Suppressor macrophage treated with lipopolysaccharide for 4 hours (primary cell): ENCODE results near the gene SH2D7.
A peak's percentile ranks its signal among the peaks of the same experiment; 100 is the strongest.
"Not testable (repeated sequence)": the region's sequence is repeated elsewhere in the genome, so short reads cannot be mapped to it uniquely, and the experiment has no call there.

Experiments used
- DNase-seq: peaks from one replicate; pipeline ENCODE4 v3.0.0-alpha.2; 2020

SH2D7 gene

DNA sequence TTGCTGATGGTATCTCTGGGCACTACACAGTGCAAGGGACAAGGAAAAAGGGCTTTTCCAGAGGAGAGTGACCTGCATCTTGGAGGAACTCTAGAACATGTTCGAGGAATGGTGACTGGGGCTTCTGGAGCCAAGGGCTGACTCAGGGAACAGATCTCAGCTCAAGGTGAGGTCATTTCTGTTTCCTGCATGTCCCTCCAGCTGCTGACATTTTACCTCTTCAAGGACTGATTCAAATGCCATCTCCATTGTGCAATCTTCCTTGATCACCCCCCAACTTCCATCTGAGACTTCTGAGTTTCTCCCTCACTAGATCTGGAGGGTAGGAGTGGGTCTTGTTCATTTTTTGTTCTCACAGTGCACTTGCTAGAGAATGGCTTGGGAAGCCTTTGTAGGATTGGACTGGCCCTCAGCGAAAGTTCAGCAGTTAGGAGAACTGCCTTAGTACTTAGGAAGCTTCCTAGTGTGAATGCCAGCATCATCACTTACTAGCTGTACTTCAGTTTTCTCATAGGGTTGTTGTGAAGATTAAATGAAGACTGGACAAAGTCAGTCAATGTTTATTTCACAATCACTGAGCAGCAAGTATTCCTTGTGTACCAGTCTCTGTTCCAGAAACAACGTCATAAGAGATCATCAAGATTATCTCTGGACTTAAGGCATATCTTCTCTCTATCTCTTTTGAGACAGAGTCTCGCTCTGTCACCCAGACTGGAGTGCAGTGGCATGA is 54.2 kb downstream of the SH2D7 start:
- DNase-seq = peak; percentile 23

DNA sequence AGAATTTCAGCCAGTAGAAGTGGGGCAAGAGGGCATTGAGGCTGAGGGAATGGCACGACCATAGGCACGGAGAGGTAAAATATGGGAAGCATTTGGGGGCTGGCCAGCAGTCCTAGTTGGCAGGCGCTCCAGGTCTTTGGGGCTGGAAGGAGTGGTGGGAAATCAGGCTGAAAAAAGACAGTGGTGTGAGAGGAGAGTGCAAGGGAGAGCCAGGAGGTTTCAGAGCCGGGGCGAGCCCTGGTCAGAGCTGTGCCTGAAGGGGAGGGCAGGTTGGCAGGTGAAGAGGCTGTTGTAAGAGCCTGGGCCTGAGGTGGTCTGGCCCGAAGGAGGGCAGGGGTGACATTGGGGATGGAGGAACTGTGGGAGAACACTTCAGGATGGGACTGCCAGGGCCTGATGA is 55.2 kb downstream of the SH2D7 start:
- DNase-seq = no peak

DNA sequence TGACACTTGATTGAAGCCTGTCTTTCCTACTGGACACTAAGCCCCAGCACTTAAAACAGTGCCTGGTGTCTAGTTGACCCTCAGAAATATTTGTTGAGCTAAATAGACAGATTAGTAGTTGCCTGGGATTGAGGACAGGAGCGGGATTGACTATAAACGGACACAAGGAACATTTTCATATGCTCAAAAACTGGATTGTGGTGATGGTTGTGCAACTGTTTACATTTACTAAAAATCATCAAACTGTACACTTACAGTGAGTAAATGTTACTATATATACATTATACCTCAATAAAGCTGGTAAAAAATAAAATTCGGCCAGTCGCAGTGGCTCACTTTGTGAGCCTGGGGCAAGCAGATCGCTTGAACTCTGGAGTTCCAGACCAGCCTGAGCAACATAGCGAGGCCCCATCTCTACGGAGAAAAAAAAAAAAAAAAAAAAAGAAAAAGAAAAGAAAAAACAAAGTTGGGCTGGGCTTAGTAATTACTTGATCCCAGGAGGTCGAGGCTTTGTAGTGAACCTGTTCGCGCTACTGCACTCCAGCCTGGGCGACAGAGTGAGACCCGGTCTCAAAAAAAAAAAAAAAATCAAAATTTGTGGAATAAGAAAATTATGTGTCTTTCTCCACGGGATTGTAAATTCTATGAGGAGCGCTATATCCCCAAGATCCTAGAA is 56.2 kb downstream of the SH2D7 start:
- DNase-seq = no peak

DNA sequence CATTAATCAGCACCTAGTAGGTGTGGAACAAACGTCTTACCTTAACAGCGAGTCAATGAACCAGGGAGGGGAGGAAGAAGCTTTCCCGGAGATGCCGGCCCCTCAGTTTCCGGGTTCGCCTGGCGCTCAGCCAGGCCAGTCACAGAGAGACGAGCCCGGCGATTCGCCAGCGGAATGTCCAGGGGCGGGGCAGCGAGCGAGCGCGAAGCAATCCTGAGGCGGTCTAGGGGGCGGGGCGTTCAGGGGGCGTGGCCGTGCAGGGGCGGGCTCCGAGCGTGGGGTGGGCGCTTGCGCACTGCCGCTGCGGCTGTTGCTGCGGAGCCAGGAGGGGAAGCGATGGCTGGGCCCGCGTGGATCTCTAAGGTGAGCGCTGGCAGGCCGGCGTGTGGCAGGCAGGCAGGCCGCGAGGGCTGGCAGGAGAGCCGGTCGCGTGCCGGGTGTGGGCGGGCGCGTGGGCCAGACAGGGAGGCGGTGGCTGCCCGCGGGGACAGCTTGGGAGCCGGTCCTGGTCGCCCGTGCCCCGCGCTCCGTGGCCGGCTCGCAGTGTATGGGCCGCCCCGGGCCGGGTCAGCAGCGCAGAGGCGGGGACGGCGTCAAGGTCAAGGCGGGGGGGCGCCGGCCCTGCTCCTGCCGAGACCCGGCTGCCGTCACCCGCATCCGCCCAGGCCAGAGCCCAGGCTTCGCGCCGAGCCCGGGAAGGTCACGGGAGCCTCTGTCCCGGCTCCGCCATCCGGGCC is 56.9 kb downstream of the SH2D7 start, which contains the start of gene IDH3A:
Gene IDH3A, plus strand, starts transcription at position 295 of the 737 bp plus-strand sequence. Its CDS starts 42 bp downstream, at position 337.
- DNase-seq = peak; percentile 100

DNA sequence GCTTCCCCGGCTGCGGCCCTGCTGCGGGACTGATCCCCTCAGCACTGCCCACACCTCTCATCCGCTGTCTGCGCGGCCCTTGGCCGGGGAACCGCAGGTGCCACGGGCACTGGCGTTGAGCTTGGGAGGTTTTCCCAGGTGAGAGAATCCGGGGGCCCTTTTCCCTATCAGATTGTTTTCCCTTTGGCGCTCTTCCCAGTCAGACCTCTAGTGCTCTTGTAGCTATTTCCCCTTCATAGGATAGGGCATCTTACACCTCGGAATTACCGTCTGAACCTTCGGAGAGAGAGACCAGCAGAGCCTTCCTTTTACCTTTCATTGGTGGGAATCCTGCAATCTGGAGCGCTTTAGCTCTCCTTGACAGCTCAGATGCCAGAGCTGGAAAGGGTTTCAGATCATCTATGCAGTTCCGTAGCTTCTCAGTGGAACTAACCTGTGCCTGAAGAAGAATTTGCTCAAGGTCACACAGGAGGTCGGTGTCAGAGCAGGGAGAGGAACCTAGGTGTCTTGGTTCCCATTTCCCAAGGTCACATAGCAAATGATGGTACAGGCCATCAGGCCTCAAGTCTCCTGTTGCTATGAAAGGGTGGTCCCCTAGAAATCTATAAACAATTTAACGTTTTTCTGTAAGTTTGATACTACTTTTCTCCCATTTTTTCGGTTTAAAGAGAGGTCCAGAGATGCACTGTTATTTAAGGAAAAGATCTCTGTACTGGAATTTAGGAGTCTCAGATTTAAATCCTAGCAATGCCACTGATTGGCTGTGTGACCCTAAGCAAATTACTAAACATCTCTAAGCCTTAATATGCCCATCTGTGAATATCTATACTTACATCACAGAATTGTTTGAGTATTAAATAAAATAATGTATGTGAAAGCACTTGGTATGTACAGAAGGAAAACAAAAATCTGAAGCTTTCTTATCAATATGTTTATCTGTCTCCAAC is 57.7 kb downstream of the SH2D7 start:
- no peak for DNase-seq

DNA sequence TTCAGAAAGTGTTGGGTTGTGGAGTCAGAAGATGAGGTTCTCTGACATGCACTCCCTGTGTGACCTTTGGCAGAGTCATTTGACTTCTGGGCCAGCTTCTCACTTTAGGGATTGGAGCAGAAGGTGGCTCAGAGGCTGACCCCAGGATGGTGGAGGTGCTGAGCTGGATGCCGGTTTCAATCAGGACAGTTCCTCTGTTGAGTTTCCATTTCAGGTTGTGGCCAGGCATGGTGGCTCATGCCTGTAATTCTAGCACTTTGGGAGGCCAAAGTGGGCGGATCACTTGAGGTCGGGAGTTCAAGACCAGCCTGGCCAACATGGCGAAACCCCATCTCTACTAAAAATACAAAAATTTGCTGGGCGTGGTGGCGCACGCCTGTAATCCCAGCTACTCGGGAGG is 58.7 kb downstream of the SH2D7 start:
- not testable (repeated sequence) for DNase-seq
